ENCODE data around the gene HRAS.
"Not testable (repeated sequence)": the region's sequence is repeated elsewhere in the genome, so short reads cannot be mapped to it uniquely, and the experiment has no call there.

HRAS gene

DNA sequence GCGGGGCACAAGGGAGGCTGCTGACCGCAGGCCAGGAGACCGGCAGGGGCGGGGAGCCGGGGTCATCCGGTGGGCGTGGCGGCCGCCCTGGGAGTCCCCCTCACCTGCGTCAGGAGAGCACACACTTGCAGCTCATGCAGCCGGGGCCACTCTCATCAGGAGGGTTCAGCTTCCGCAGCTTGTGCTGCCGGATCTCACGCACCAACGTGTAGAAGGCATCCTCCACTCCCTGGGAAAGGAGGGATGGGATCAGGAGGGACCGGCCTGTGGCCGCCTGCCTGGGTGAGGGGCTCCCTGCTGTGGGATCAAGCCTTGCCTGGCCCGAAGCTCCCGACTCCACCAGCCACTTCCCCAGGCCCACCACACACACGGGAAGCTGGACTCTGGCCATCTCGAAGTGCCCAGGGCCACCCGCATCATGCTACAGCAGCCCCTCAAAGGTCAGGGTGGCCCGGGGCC is 2.8 kb downstream of the HRAS start:
- no peak for DNase-seq

DNA sequence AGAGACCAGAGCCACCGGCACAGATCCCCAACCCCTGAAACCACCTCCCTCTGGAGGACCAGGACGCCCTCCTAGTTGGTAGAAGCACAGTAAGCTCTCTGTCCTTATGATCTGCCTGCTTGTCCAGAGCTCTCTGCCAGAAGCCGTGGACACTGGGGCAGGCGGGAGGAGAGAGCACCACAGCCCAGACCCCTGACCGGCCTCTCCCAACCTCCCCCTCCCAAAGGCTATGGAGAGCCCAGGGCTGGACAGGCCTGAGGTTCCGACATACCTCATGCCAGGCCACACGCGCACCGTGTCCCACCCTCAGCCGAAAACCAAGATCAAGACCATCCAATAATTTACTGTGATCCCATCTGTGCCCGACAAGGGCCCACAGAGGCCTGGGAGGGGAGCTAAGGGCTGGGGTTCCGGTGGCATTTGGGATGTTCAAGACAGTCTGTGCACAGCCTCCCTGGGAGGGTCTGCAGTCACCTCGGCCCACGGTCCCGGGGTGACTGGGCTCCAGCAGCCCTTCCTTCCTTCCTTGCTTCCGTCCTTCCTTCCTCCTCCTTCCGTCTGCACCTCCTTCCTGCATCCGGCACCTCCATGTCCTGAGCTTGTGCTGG is 3.4 kb downstream of the HRAS start:
- no peak for DNase-seq

DNA sequence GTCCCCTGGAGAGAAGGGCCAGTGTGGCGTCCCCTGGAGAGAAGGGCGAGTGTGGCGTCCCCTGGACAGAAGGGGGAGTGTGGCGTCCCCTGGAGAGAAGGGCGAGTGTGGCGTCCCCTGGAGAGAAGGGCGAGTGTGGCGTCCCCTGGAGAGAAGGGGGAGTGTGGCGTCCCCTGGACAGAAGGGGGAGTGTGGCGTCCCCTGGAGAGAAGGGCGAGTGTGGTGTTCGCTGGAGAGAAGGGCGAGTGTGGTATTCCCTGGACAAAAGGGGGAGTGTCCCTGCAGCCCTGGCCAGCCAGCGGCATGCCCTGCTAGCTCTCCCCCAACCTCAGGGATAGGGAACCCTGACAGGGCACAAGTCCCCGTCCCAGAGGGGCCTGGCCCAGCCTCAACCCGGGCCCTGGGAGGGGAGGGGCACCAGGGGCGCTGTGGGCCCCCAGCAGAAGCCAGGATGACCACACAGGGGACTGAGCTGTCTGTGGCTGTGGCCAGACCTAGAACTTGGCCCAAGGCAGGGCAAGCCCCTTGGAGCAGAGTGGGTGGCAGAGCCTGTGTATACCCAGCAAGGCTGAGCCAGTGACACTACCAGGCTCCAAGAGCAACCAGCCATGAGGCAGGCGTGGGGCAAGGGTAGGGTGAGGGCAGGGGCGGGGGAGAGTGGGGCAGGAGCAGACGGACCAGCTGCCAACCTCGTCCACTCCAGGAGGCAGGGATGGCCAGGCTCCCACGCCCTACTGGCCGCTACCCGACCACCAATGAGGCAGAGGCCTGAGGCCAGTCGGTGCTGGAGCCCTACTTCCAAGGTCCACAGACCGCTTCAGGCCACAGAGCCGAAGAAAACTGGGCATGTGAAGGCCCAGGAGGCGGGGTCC is 4.2 kb downstream of the HRAS start:
- DNase-seq = no peak

DNA sequence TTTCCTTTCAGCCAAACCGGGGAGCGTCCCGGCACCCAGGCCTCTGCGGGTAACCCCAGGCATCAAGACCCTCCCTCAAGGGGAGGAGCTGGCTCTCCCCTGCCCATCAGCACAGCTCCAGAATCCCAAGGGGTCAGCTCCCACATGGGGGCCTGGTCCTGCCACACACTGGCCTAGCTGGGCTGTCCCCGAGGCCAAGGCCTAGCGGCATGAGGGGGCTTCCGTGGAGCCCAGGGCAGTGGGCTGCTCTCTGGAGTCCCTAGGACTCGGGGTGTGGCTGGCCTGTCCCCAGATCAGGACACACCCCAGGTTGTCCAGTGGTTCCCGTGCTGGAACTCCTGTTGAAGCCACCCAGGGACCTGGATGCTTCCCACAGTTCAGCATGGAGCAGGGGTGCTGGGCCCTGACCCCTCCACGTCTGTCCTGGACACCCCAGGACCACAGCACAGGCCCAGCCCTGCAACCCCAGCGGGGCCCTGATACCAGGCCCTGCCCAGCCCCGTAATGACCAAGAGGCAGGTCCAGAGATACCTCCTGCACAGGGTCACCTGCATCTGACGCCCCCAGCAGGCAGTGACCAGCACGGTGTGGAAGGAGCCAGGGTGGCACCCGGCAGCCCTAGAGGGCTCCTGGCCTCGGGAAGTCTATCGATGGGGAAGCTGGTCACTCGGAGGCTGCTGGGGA is 5.5 kb downstream of the HRAS start:
- DNase-seq = no peak

DNA sequence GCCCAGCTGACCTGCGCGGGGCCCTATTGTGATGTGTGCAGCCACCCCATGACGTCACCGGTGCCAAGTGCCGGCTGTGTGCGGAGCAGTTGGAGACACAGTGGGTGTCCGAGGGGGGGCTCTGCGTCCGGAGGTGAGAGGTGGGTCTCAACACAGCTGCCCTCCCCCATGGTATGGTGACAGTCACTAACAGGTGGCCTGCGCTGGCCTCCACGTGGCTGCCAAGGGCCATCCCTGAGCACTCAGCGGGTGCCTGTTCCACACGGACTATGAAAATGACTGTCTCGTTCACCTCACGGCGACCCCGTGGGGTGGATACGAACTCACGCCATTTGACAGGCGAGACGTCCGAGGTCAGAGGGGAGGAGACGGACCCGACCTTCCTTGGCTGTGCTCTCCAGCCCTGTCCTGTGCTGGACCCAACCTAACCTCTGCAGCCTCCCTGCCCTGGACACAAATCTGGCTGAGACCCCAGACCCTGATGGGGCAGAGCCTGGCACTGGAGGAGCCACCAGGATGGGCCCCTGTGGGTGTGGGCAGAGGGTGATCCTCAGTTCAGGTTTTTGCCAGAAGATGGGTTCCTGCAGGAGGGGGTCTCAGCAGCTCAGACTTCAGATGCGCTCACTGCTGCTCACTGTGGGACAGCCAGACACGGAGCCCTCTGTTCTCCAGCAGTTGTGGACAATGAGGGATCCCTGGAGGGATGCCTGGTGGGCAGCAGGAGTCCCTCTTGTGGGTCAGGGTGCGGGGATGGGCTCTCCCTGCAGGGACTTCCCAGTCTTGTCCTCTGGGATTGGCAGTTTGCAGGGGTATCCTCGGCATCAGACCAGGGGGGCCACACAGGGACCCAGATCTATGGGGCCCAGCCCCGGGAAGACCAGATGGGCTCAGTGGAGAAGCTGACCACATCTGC is 6.3 kb downstream of the HRAS start:
- DNase-seq = no peak

DNA sequence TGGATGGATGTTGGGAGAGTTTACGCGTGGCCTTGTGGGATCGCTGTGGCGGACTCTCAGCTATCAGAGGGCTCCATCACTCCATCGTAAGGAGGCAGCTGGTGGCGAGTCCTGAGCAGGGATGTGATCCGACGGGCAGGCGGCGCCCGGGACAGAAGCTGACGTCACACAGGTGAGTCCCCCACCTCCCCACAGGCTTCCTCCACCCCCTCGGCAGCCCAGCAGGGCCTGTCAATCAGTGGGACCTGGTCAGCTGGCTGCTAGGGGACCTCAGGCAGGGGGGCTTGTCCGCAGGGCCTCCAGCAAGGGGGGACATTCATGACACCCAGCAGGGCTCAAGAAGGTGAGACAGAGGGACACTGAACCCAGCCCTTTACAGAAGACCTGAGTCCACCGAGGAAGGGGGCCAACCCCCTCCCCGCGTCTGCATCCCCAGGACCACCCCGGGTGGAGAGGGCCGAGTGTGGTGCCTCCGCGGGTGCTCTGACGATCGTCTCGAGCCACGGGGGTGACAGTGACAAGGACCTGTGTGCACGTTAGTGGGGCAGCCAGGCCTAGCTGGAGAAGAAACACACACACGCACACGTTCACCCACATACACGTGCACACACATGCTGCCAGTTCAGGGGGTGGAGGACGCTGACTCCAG is 7.1 kb downstream of the HRAS start:
- DNase-seq = no peak

DNA sequence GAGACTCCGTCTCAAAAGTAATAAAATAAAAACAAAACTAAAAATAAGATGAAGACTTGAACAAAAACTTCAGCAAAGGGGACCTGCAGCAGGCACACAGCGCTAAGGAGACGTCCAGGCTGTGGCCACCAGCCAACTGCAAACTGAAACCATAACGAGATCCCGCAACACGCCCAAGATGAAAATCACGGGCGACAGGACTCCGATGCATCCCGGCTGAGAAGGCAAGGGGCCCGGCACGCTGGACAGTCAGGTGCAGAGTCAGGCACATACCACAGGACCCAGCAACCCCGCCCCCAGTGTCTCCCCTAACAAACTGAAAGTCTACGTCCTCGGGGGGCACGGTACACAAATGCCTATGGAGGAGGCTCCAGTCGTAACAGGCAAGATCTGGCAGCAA is 9.2 kb downstream of the HRAS start:
- DNase-seq = no peak

DNA sequence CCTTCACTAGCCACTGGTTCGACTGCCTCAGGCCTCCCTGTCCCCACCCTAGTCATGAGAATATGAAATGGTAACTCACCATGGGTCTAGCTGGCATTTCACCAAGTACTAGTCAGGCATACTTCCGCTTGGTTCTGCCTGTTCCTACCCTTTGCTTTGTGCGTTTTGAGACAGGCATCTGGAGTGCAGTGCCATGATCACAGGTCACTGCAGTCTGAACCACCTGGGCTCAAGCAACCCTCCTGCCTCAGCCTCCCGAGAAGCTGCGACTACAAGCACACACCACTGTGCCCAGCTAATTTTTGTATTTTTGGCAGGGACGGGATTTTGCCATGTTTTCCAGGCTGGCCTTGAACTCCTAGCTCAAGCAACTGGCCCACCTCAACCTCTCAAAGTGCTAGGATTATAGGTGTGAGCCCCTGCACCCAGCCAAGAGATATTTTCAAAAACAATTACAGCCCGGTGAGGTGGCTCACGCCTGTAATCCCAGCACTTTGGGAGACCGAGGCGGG is 14.1 kb downstream of the HRAS start:
- no peak for DNase-seq

DNA sequence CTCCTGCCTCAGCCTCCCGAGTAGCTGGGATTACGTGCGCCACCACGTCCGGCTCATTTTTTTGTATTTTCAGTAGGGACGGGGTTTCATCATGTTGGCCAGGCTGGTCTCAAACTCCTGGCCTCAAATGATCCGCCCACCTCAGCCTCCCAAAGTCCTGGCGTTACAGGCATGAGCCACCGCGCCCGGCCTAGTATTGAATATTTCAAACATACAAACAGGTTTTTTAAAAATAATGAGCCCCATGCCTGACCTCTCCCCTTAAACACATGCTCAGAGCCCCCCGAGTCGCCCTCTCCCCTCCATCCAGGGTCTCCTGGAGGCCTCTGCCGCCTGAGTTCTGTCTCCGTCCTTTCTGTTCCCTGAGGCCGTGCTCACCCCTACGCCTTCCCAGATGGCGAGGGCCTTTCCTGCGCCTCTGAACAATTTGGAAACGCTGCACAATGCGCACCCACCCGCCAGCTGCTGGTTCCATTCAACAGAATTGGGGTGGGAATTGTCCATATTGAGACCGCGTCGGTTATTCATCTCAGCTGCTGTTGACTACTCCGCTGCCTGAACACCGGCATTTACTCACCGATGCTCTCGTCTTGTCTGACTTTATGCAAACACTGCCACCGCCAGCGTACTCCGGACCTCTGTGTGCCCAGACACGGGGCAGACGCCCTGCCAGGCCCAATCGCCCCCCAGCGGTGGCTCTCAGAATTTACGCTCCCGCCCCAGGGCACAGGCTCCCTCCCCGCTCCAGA is 14.8 kb downstream of the HRAS start:
- DNase-seq = no peak

DNA sequence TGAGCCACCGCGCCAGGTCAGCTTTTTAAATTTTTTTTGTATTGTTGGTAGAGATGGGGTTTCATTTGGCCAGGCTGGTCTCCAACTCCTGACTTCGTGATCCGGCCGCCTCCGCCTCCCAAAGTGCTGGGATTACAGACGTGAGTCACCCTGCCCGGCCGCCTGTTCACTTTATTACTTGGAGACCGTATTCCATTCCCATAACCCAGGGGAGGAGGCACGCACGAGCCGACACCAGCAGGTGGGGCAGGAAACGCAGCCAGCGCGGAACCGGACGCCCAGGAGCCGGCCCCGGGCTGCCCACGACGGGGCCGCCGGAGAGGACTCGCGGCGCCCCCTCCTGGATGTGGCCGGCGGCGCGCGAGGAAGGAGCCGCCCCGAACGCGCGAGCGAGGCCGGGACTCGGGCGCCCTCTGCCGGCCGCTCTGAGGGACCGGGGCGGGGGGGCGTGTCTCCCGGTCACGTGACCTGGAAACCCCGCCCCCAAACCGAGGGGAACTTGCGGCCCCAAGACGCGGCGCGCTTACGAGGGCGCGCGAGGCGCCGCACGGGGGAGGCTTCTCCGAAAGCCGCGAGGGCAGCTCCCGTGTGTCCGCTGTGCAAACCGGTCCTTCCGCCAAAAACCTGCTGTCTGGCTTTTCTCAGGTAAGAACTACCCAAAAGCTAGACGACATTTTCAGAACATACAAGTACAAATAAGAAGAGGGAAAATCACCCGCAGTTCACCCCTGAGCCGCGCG is 16.7 kb downstream of the HRAS start:
- DNase-seq = peak; percentile 71 to 89

DNA sequence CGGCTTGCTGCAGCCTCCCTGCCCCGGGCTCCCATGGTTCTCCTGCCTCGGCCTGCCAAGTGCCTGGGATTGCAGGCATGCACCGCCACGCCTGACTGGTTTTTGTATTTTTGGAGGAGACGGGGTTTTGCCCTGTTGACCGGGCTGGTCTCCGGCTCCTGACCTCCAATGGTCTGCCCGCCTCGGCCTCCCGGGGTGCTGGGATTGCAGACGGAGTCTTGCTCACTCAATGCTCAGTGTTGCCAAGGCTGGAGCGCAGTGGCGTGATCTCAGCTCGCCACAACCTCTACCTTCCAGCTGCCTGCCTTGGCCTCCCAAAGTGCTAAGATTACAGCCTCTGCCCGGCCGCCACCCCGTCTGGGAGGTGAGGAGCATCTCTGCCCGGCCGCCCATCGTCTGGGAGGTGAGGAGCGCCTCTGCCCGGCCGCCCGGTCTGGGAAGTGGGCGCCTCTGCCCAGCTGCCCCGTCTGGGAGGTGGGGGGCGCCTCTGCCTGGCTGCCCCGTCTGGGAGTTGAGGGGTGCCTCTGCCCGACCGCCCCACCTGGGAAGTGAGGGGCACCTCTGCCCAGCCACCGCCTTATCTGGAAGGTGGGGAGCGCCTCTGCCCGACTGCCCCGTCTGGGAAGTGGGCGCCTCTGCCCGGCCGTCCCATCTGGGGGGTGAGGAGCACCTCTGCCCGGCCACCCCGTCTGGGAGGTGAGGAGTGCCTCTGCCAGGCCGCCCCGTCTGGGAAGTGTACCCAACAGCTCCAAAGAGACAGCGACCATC is 18.3 kb downstream of the HRAS start:
- DNase-seq = not testable (repeated sequence)

DNA sequence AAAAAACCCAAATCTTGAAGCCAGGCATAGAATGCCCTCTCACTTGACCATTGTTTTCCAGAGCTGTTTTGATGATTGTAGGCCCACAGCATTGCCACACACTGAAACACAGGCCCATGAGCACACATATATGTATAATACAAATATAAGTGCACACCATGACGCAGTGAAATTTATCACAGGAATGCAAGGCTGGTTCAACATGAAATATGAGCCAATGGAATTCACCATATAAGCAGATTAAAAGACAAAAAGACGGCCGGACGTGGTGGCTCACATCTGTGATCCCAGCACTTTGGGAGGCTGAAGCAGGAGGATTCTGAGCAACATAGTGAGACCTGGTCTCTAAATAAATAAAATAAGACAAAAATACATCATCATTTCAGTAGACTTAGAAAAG is 19.0 kb downstream of the HRAS start:
- DNase-seq = no peak

DNA sequence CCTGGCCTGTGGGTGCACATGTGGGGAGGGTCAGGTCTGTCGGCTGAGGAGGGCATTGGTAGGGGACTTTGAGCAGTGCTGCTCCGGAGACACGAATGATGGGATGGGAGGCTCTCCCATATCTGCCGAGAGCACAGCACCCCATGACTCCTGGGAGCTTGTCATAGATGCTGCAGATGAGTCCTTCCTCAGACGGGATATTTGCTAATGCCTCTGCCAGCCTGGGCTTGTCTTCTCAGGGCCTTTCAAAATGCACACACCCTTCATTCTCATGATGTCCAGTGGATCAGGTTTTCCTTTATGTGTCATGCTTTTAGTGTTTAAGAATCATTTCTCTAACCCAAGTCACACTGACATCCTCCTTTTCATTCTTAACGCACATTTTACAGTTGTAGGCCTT is 20.2 kb downstream of the HRAS start:
- DNase-seq = no peak

DNA sequence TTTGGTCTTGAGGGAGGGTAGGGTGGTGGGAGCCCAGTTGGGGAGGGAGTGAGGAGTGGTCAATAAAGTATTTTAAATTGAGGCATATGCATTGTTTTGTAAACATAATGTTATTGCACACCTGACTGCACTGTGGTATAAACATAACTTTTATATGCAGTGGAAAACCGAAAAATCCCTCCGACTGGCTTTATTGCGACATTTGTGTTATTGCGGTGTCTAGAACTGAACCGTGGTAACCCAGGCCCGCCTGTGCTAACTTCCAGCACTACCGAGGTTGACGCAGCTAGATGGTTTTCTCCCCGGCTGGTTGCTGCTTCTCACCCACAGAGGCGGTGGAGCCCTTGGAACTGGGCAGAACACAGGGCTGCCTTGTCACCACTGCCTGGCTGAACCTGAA is 20.8 kb downstream of the HRAS start:
- no peak for DNase-seq

DNA sequence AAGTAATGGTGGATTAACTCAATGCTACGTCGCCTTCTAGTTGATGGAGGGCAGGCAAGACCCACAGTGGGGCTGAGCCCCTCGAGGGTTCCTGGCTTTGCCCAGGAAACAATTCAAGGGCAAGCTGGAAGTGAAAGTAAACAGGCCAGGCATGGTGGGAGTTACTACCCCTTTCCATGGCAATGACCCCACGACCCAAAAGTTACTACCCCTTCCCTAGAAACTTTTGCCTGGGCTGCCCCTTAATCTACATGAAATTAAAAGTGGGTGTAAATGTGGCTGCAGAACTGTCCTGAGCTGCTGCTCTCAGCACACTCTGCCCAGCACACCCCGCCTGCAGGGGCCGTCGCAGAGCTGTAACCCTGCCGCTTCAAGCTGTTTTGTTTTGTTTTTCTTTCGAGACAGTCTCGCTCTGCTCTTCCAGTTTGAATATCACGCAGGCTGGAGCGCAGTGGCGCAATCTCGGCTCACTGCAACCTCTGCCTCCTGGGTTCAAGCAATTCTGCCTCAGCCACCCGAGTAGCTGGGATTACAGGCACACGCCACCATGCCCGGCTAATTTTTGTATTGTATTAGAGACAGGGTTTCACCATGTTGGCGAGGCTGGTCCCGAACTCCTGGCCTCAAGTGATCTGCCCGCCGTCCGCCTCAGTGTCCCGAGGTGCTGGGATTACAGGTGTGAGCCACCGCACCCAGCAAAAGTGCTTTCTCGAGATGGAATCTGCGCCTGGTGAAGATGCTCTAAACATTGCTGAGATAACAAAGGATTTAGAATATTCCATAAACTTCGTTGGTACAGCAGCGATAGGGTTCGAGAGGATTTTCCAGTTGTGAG is 22.4 kb downstream of the HRAS start:
- no peak for DNase-seq

DNA sequence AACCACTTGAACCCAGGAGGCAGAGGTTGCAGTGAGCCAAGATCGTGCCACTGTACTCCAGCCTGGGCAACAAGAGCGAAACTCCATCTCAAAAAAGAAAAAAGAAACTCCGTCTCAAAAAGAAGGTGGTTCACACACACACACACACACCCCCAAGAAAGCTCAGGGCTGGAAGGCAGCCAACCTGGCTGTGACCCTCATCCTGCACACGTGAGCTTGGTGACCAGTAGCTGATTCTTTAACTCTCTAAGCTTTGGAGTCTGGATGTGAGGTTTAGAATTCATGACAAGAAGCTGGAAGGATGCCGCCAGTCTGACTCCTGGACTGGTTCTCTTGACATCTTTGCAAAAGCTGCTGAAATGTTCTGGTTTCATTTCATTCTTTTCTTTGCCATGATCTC is 26.4 kb downstream of the HRAS start:
- DNase-seq = no peak

DNA sequence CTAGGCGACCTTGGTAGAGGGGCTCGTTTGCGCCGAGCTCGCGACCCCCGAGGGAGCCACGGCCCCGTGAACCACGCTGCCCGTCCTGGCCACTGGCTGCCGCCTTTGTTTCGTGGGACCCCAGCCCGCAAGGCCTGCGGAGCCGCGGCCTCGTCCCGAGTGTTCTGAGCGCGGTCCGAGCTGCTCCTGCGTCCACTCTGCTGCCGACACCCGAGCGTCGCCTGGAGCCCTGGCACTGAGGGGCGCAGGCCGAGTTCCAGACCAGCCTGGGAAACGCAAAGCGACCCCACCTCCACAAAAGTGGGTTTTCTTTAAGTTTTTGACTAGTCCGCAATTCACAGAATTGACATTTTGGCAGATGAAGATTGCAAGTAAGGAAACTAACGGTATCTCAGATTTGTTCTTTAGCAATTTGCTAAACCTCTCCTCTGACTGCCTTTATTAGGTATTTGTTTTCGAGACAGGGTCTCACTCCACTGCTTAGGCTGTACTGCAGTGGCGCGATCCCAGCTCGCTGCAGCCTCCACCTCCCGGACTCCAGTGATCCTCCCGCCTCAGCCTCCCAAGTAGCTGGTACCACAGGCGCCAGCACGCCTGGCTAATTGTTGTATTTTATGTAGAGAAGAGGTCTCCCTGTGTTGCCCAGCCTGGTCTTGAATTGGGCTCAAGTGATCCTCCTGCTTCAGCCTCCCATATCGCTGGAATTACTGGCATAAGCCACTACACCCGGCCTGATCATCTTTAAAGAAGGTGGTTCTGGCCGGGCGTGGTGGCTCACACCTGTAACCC is 27.5 kb downstream of the HRAS start:
- DNase-seq = no peak

Data from SW 1271 (cell line).